ENCODE results near the gene DNM3.
A peak's percentile ranks its signal among the peaks of the same experiment; 100 is the strongest.

DNM3 gene

GRCh38 chr1:172448995-172449584 lies 607.8 kb downstream of the DNM3 start:
- DNase-seq: peak; percentile 10

DNA sequence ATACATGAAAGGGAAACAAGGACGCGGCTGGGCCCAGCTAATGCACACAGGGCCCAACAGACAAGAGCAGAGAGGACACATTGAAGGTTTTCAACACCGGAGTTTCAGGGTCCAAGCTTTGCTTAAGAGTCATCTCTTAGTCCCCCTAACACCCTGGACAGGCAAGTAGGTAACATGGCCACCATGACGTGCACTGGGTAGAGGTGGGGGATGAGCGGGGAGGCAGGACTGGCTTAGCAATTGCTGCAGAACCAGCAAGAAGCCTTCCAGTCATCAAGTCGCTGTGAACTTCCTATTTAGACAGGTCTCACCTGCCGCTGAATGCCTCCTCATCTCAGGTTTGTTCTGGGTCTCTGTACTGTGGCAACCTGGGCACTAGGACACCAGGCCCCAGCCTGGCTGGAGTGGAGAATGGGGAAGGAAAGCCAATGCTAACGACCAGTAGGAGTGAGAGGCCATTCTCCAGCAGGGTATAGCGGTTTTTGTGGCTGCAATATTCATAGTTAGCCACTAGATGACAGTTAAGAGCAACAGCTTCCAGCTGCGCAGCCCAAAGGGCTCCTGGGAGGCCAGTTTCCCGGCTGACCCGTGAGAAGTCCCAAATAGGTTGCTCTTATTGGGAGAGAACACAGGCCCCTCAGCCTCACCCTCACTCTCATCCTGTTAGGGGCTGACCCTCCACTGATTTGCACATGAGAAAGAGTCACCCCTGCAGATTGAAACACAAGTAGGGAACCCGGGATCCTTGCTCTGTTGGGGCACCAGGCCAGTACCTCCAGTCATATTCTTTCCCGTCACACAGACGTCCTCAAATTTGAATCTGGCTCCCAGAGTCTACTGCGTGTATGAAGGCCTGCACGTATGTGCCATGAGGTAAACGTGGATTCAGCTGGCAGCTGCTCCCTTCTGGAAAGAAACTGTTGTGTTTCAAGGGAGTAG lies 608.6 kb downstream of the DNM3 start:
- peak; percentile 60 for DNase-seq

DNA sequence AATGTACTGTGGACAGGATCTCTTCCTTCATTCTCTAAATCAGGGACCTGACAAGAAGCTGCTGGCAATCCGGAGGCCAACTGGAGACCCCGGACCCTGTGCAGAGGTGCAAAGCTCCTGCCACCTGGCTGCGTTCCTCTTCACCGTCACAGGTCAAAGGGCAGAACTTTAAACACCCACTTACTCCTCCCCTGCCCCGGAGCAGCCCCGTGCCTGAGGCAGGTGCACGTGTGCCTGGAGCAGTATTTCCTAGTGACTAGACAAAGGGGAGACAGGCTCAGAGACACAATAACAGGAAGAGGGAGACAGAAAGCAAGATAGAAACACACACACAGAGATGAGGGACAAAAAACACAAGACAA lies 609.2 kb downstream of the DNM3 start:
- peak; percentile 60 for DNase-seq

GRCh38 chr1:172451002-172451443 lies 609.7 kb downstream of the DNM3 start:
- DNase-seq: peak; percentile 68

DNA sequence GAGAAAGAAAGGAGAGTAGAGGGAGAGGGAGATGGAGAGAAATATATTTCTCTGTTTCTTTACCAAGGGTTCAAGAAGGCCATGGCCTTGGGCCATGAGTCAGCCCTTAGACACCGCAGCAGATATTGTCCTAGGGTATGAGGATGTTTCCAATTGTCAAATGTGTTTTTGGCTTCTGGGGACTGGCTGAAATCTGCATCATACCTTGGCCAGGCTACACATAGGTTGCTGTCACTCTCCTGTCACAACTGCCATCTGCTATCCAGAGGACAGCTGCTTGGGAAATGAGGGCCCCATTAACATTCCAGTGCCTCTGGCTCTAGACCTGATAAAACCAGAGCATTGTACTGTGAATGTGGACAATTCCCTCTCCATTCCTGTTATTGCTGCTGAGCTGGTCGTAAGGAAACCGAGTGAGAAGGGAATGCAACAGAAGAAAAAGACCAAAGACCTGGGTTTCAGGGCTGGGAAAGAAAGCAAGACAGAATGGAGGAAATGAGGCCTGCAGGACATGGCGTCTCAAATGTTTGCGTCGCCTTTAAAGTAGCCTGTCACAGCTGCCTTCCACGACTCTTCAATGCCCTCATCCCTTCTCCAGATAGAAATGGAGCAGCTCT lies 611.3 kb downstream of the DNM3 start:
- peak; percentile 22 for DNase-seq

DNA sequence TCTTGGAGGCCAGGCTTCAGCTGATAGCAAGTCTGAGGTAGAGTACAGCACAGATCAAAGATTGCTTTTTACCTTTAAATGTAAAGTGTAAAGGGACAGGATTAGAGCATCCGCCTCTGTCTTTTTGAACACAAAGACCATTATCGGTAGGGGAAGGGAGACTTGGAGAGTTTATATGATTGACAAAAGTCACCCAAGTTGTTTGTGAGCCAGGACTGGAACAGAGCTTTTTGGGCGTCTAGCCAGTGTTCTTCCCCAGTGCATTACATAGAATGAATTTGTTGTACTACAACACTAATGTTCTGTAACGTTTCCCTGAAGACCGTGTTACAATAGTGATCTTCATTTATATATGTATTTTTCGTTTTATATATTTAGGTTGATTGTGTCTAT lies 611.9 kb downstream of the DNM3 start:
- no peak for DNase-seq

DNA sequence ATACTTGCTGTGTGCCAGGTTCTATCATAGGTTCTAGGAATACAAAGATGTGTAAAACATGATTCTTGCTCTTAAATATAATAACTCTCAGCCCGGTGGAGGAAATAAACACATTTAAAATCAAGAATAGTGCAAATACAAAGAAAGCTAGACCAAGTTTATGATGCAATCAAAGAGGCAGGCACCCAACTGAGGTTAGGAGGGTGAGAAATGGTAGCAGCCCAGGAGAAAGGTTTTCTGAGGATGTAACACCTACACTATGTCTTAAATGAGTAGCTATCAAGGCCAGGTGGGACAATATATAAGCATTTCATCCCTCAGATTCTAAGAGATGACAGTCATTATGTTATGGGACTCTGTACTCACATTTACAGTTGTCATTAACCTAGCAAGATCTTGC lies 612.3 kb downstream of the DNM3 start:
- no peak for DNase-seq

DNA sequence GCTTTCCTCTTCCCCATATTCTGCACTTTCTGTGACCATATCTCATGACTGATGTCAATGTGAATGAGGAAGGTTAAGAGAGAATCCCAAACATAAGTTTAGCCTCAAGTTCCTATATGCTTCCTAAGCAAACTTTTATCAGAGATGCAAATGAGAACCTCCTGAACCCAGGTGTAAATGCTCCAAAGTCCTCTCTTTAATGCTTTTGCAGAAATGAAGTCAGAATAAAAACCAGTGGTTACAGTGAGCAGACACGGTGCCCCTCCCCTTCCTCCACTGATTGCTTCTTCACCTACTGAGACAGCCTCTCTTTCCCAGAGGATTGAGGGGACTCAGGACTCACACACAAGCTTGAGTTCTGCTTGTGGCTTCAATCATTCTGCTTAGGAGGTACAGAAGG lies 614.2 kb downstream of the DNM3 start:
- no peak for DNase-seq

DNA sequence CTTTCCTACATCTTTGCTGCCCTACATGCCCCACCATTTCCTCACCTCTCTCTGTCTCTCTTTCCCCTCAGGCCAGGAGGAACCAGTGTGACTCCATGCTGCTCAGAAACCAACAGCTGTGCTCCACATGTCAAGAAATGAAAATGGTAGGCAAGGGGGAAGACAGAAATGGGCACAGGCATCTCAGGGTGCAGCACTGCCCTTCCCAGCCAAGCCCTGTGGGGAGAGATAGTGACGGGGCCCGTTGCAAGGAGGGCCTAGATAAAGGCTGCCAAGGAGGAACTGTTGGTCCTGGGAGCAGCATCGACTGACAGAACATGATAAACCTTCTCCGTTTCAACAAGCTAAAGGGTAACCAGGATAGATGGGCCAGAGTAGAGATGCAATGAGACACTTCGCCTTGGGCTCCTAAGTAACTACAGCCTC lies 615.1 kb downstream of the DNM3 start:
- no peak for DNase-seq

GRCh38 chr1:172457479-172458130 lies 616.3 kb downstream of the DNM3 start:
- no peak for DNase-seq

GRCh38 chr1:172460177-172460576 lies 618.9 kb downstream of the DNM3 start:
- DNase-seq: no peak

- DNase-seq: no peak
These were observed 619.6 kb downstream of the DNM3 start for GRCh38 chr1:172460887-172461315.

Data from NCI-H510A treated with DMSO at 0.1 percent for 48 hours (cell line).